Left cardiac atrium (tissue), 4 donors: ENCODE results near the gene CHD3. TPM values are rescaled to one million over a fixed set of nuclear protein-coding genes. Genes with fewer than 3 reads are reported as not detected.

Source experiments
- ATAC-seq, 2 donors: fragments of 200-7000 bp; cut with Tn5 transposase; one replicate each; pipeline ENCODE4 v1.9.1; 2020; ENCODE audit warnings: mild to moderate bottlenecking in 2 of 2, moderate library complexity in 2 of 2
- DNase-seq: peaks from one replicate; pipeline ENCODE4 v3.0.0-alpha.2; 2020
- intact Hi-C, 2 donors: fragments of 100-400 bp; cut with DNase I; formaldehyde crosslinking; loops; one replicate each; pipeline versions ENCODE4 v1.14.1 to v1.15.1; 2022 to 2023
- total RNA-seq, 2 donors: library from RNA; stranded (reverse); fragmentation: NEBNext Ultra II Directional; extraction: Animal tissue kit (Norgen Biotek cat#: 25700); gene quantifications; one replicate each; pipeline ENCODE4 v1.2.1, GENCODE V29; 2021
- donor health status: DM: no; HTN: yes; CAD: no.
- donor health status: DM: no; HTN: yes; CAD: no; lungs with severe emphysema.
- donor health status: DM: yes; HTN: yes; CAD: no.
- donor health status: Dilated cardiomyopathy.

The CHD3 gene
- total RNA-seq, 2 donors from 2014 or later, result 24.9 to 32.9 TPM

DNA sequence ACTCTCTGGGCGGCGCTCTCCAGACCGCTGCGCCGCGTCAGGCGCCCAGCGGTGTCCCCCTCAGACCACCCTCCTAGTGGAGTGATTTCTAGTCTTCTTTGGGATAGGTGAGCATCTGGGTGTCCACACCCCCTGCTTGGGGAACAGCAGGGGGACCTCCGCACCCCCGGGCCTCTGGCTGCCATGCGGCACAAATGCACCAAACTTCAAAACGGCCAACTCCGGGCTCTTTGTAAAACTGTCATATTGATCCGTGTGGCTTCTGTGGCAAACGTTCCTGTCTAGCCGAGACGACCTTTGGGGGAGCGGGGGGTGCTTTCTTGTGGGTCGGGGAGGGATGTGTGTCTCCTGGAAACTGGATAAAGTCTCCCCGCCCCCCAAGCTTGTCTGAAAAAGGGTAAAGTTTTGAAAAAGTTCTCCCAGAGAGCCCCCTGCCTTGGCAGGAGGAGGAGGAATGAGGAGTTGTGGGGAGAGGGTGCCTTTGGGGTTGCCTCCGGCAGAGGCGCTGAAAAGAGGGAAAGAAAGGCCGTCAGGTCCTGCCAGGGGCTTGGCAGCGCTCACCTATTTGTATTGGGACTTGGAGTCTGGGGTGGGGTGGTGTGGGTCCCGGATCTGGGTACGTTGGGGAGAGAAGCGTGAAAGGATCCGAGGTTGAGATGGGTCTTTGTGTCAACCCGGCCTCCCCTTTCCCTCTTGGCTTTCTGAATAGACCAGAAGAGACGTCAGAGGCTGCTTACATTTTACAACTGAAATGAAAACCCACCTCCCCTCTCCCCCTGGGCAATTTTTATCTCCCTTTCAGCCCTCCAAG, 2.2 kb upstream of the CHD3 start:
- no peak for DNase-seq
- intact Hi-C loops, result loop anchor here in 1 of 2 donors (10.0 kb wide), 1 partner anchor 142 kb away; no protein-coding TSS in a partner anchor
- no peak for ATAC-seq

DNA sequence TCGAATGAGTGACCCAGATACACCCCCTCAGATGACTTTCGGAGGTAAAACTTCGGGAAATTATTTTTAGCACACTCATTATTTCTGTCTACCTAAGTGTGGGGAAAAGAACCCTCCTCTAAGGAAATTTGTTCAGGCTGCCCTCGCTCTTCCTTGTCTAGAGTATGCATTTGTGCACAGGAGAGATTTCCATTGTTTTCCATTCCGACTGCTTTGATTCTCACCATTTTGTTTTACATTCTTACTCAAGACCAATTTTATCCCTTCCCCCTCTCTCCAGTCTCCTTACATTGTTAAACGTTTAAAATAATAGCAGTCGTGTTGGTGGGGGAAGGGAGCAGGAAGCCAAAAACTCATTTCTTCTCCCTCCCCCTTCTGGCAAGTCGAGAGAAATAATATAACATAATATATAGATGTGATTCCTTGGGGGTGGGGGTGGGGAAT, 1.5 kb upstream of the CHD3 start:
- intact Hi-C loops, result loop anchor here in 1 of 2 donors (10.0 kb wide), 1 partner anchor 142 kb away; no protein-coding TSS in a partner anchor
- DNase-seq (no peak), ATAC-seq (no peak)

DNA sequence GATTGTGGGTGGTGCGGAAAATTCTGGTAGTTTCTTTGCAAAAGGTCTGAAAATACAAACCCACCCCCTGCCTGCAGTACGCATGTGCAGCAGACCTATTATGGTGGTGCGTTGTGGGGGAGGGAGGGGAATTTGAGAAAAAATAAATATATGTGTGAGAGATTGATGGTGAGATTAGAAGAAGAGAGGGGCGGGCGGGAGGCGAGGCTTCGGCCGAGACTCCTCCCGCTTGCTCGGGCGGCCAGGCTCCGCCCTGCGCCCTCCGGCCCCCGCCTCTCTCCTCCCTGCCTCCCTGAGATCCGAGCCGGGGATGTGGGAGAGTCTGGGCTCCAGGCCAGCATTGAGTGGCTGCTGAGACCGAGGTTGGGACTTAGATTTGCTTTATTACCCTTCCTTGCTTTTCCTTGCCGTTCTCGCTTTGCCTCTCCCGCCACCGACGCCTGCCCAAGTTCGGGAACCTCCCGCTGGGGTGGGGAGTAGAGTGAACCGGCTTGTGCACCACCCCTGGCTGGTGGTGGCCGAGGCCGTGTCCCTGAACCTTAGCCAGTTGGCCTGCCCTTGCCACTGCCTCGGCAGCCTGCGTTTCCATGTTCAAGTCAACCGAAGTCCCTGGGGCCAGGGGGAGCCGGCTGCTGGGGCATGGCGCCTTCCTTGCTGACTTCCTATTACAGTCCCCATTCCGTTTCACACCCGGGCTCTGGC, 956 bp upstream of the CHD3 start:
- intact Hi-C loops, result loop anchor here in 1 of 2 donors (10.0 kb wide), 1 partner anchor 143 kb away; no protein-coding TSS in a partner anchor
- peak; percentile 94 for DNase-seq
- ATAC-seq, result peak; percentile 74 to 90

DNA sequence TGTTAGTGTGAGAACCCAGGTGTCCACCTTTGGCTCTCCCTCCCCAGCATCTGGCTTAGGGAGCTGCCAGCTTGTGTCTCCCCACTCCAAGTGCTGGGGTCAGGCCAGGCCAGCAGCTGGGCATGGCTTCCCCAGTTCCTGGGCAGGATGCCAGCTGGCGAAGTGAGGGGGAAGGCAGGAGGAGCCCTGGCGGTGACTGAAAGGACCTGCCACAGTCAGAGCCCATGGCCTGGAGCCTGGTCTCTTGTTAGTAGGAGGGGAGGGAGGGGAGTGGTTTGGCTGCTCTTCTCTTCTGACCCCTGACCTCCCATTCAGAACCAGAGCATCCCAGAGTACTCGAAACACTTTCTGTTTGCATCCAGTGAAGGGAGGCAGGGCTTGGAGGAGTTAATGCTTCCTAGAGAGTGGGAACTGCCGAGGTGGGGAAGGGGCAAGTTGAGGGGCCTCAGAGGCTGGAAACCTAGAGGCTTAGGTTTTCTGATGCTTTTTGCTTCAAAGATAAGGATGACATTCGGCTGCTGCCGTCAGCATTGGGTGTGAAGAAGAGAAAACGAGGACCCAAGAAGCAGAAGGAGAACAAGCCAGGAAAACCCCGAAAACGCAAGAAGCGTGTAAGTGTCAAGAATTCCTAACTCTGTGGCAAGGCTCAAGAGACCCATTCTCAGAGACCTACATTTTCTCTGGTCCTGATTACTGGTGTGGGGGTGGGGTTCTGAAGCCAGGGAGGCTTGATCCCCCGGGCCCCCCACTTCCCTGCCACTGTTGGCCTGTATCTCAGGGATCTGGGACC, 772 bp downstream of the CHD3 start:
- intact Hi-C loops, result loop anchor here in 1 of 2 donors (10.0 kb wide), 1 partner anchor 145 kb away; no protein-coding TSS in a partner anchor
- peak; percentile 81 to 83 for ATAC-seq
- peak; percentile 97 for DNase-seq

DNA sequence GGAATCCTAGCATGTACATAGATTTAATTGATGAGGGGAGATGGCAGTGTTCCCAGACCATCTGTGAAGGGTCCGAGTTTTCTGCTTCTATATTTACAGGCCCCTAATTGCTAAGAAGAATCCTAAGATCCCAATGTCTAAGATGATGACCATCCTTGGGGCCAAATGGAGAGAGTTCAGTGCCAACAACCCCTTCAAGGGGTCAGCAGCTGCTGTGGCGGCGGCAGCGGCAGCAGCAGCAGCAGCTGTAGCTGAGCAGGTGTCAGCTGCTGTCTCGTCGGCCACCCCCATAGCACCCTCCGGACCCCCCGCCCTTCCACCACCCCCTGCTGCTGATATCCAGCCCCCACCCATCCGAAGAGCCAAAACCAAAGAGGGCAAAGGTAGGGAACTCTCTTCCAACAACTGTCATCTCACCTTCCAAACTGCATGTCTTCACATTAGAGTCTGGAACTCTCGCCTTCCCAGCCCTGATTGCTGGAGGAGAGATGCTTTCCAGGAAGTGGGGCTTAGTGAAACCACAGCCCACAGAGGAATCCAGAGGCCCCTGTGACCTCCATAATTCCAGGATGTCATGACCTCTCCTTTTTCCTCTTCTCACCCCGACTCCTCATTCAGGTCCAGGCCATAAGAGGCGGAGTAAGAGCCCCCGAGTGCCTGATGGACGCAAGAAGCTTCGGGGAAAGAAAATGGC, 4.7 kb downstream of the CHD3 start:
- intact Hi-C loops, result no loop called here
- ATAC-seq (no peak), DNase-seq (no peak)

DNA sequence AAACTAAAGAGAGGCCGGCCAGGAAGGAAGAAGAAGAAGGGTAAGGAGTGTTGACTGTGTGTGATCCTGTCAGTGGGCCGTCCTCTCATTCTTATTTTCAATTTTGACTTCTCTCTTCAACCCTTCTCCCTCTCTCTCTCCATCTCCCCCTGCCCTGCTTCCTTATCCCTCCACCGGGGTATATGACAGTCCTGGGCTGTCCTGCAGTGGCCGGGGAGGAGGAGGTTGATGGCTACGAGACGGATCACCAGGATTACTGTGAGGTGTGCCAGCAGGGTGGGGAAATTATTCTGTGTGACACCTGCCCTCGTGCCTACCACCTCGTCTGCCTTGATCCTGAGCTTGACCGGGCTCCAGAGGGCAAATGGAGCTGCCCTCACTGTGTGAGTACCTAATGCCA, 5.6 kb downstream of the CHD3 start:
- ATAC-seq (no peak), DNase-seq (no peak)

DNA sequence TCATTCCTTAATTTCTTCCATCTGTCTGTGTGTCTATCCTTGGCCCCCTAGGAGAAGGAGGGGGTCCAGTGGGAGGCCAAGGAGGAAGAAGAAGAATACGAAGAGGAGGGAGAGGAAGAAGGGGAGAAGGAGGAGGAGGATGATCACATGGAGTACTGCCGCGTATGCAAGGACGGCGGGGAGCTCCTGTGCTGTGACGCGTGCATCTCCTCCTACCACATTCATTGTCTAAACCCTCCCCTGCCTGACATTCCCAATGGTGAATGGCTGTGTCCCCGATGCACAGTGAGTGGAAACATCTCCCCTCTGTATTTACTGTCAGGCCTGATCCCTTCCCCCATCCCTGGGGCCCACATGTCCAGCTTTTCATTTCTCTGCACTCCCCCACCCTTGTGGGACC, 6.3 kb downstream of the CHD3 start:
- ATAC-seq, result no peak
- no peak for DNase-seq
- intact Hi-C loops, result no loop called here

More for the DNA sequence above, 5.6 kb downstream of the CHD3 start:
- intact Hi-C loops, result no loop called here

DNA sequence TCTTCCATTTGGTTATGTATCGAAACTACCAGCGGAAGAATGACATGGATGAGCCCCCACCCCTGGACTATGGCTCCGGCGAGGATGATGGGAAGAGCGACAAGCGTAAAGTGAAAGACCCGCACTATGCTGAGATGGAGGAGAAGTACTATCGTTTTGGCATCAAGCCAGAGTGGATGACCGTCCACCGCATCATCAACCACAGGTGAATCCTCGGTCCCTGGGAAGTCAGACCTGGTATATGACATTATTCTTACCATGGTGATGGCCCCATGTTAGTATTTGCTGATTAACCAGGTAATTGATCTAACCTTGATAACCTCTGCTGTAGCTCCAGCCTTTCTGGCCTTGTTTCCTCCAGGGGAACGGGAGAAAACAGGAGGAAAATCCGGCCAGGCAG, 8.5 kb downstream of the CHD3 start:
- no peak for DNase-seq
- intact Hi-C loops, result loop anchor here in 1 of 2 donors (2.0 kb wide), 2 partner anchors 34 to 74 kb away; no protein-coding TSS in a partner anchor
- ATAC-seq, result no peak

DNA sequence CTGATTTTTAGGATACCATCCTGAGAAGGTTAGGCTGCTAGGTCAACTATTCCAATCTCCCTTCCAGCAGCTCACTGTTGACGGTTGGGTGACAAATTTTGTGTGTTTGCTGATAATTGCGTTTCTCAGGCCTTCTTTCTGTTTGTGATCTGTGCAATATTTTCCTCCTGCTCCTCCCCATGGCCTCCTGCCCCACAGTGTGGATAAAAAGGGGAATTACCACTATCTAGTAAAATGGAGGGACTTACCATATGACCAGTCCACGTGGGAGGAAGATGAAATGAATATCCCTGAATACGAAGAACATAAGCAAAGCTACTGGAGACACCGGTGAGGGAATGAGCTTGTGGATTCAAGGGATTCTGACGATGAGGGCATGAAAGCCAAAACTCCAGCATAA, 9.2 kb downstream of the CHD3 start:
- ATAC-seq, result peak; percentile 77 to 86
- DNase-seq, result no peak
- intact Hi-C loops, result loop anchor here in 1 of 2 donors (2.0 kb wide), 2 partner anchors 35 to 75 kb away; no protein-coding TSS in a partner anchor

DNA sequence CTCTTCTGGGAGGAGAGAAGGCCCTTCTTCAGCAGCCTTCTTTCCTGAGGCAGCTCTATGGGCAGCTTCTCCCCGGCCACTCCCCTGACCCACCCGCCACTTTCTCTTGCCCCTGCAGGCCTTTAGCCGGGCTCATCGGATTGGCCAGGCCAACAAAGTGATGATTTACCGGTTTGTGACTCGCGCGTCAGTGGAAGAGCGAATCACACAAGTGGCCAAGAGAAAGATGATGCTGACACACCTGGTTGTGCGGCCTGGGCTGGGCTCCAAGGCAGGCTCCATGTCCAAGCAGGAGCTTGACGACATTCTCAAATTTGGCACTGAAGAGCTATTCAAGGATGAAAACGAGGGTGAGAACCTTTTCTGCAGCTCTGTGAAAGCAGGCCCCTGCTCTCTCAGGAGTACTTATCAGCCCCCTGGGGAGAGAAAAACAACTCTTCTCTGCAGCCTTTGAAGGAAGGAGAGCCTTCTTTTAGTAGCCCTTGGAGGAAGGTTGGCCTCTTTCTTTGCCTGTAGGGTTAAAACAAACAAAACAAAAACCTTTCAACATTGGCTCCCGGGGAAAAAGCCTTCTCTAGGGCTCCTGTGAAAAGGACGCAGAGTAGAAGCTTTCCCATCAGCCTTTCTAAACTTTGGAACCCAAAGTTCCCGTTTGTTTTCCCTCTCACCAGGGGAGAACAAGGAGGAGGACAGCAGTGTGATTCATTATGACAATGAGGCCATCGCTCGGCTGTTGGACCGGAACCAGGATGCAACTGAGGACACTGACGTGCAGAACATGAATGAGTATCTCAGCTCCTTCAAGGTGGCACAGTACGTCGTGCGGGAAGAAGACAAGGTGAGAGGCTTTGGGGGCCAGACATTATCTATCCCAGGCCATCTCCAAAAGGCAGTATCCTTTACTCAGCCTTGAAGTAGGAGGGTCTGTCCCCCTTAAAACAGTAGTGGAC, 14.8 kb downstream of the CHD3 start:
- intact Hi-C loops, result no loop called here
- no peak for ATAC-seq

DNA sequence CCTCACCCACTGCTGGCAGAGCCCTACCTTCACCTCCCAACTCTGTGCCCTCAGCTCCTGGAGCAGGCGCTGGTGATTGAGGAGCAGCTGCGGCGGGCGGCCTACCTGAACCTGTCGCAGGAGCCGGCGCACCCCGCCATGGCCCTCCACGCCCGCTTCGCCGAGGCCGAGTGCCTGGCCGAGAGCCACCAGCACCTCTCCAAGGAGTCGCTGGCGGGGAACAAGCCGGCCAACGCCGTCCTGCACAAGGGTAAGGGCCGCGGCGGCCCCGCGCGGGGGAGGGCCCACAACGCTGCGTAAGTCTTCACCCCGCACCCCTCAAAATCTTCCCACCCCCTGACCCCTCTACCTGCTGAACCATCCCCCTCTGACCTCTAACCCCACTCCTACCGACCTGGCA, 20.5 kb downstream of the CHD3 start:
- ATAC-seq (no peak), DNase-seq (no peak)
- intact Hi-C loops, result no loop called here

More for the DNA sequence above, 14.8 kb downstream of the CHD3 start:
- no peak for DNase-seq

DNA sequence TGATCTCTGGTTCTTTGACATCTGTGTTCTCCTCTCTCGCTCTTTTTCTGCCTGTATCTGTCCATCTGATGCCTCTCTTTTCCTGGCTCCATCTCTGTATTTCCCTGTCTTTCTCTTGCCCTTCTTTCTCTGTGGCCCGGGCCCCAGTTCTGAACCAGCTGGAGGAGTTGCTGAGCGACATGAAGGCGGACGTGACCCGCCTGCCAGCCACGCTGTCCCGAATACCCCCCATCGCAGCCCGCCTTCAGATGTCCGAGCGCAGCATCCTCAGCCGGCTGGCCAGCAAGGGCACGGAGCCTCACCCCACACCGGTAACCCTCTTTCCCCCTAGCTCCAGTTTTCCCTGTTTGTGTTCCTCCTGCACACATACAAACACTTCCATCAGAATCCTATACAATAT, 21.7 kb downstream of the CHD3 start:
- no peak for DNase-seq
- intact Hi-C loops, result loop anchor here (5.0 kb wide), 2 partner anchors 77 to 132 kb away; no protein-coding TSS in a partner anchor
- no peak for ATAC-seq

DNA sequence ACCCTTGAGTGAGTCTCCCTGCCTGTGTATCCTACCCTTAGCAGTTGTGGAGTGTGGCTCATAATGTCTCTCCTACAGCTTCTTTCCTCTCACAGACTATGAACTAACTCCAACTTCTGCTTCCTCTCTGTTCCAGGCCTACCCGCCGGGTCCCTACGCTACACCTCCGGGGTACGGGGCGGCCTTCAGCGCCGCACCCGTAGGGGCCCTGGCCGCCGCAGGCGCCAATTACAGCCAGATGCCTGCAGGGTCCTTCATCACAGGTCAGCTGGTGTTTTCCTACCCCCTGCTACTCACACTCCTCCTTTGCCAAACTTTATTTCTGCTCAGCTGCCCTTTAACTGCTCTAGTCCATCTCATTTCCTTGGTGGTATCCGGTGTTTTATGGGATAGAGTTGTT, 22.1 kb downstream of the CHD3 start:
- DNase-seq, result no peak
- ATAC-seq, result no peak
- intact Hi-C loops, result loop anchor here (5.0 kb wide), 2 partner anchors 77 to 132 kb away; no protein-coding TSS in a partner anchor

DNA sequence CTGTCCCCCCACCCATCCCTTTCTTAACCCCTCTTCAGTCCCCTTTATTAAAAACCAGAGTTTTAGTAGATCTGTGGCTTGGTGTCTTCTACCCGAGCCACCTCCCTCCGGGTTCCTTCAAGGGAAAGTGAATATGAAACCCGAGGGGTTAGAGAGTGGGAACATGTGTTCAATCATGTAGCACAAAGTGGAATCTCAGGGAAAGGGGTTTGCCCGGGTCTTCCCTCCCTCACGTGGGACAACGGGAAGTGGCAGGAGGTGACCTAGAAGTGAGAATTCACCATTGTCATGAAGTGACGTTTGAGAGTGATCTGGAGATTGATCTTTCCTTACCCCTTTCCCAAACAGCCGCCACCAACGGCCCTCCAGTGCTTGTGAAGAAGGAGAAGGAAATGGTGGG, 22.5 kb downstream of the CHD3 start:
- ATAC-seq, result no peak
- DNase-seq, result no peak
- intact Hi-C loops, result loop anchor here (5.0 kb wide), 2 partner anchors 76 to 131 kb away; no protein-coding TSS in a partner anchor

DNA sequence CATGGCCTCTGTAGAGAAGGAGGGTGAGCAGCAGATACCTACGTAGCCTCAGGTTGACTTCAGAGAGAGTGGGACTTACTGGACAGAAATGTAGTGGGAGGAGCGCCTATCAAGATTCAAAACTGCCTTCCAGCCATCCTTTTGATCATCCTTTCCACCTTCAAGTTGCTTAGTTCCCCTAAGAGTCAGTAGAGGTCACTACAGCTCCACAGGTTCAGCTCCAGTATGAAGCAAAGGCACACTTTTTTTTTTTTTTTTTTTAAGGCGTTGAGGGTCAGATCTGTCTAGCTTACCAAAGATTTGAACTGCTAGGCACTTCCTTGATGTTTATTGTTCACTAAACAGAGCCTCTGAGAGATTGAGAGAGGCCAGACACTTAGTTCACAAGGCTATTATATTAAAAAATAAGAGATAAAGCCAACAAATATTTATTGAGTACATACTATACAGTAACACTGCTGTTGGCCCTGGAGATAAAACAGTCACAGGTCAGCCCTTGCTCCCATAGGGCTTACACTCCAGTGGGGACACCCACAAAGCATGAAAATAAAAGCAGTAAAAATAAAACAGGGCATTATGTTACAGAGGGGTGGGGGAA, 24.4 kb downstream of the CHD3 start:
- intact Hi-C loops, result loop anchor here (2.0 to 5.0 kb wide), 3 partner anchors 74 to 129 kb away; no protein-coding TSS in a partner anchor
- no peak for DNase-seq
- no peak for ATAC-seq

DNA sequence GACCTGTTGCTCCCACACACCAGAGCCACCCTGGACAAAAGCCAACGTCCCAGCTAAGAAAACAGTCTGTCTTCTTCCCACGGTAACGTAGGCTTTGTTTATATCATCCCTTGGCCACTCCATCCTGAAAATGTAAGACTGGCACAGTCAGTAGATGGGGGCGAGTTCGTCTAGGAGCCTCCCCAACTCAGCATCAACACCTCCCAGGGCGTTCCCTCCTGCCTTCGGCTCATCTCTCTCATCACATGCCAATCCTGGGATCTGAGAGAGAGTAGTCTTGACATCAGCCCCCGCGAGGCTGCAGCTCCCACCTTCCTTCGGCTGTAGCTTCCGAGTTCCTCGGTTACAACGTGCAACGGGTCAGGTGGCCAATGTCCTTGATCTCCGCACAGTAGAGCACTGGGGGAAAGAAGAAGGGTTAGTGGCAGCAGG, 26.6 kb downstream of the CHD3 start:
- intact Hi-C loops, result no loop called here
- peak in 1 of 2 donors; percentile 44 for ATAC-seq
- peak; percentile 37 for DNase-seq
